HL-60 (cell line): ENCODE data around the gene EFNB1.

Experiments
- CTCF ChIP-seq: IDR thresholded peaks from one replicate; pipeline ENCODE4 v1.5.1; 2011; ENCODE audit warnings: low read length, control low read depth, inconsistent platforms; ENCODE audit not compliant: insufficient read depth
- GABPA ChIP-seq: IDR thresholded peaks from 2 replicates; pipeline ENCODE4 v1.6.1; 2012; ENCODE audit warnings: low read depth
- POLR2AphosphoS5 ChIP-seq: IDR thresholded peaks from 2 replicates; pipeline ENCODE4 v1.6.1; 2012; ENCODE audit warnings: low read depth
- TF ChIP-seq, protein P1 (sequence below): IDR thresholded peaks from 2 replicates; pipeline ENCODE4 v1.6.1; 2012; ENCODE audit warnings: low read depth; ENCODE audit not compliant: insufficient replicate concordance

- TF ChIP-seq CTCF (no peak), GABPA (no peak), POLR2AphosphoS5 (no peak)
- TF ChIP-seq, protein P1, sequence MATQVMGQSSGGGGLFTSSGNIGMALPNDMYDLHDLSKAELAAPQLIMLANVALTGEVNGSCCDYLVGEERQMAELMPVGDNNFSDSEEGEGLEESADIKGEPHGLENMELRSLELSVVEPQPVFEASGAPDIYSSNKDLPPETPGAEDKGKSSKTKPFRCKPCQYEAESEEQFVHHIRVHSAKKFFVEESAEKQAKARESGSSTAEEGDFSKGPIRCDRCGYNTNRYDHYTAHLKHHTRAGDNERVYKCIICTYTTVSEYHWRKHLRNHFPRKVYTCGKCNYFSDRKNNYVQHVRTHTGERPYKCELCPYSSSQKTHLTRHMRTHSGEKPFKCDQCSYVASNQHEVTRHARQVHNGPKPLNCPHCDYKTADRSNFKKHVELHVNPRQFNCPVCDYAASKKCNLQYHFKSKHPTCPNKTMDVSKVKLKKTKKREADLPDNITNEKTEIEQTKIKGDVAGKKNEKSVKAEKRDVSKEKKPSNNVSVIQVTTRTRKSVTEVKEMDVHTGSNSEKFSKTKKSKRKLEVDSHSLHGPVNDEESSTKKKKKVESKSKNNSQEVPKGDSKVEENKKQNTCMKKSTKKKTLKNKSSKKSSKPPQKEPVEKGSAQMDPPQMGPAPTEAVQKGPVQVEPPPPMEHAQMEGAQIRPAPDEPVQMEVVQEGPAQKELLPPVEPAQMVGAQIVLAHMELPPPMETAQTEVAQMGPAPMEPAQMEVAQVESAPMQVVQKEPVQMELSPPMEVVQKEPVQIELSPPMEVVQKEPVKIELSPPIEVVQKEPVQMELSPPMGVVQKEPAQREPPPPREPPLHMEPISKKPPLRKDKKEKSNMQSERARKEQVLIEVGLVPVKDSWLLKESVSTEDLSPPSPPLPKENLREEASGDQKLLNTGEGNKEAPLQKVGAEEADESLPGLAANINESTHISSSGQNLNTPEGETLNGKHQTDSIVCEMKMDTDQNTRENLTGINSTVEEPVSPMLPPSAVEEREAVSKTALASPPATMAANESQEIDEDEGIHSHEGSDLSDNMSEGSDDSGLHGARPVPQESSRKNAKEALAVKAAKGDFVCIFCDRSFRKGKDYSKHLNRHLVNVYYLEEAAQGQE = no peak
These were observed 5.1 kb downstream of the EFNB1 start for GRCh38 chrX:68833855-68834331.
